ENCODE data around the gene ZDHHC18.
"Not testable (repeated sequence)": the region's sequence is repeated elsewhere in the genome, so short reads cannot be mapped to it uniquely, and the experiment has no call there.

Gene ZDHHC18

GRCh38 chr1:26791148-26791547 lies 35.3 kb upstream of the ZDHHC18 start:
- DNase-seq: no peak

DNA sequence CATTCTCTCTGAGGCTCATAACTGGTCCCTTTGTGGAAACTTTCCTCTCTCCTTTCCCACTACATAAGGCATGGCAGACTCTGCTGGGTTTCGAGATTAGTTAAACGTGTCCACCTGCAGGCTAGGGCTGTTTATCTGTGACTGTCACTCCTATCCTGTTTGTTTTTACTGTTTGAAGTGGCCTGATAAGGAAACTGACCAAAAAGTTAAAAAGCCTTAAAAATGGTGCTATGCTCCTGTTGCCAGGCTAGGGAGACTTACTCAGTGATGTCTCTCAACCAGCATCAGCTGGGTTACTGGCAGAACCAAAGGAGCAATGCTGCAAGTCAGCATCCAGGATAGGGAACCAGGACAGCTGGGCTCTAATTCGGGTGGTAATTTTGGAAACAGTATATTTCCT lies 34.9 kb upstream of the ZDHHC18 start:
- DNase-seq: no peak

DNA sequence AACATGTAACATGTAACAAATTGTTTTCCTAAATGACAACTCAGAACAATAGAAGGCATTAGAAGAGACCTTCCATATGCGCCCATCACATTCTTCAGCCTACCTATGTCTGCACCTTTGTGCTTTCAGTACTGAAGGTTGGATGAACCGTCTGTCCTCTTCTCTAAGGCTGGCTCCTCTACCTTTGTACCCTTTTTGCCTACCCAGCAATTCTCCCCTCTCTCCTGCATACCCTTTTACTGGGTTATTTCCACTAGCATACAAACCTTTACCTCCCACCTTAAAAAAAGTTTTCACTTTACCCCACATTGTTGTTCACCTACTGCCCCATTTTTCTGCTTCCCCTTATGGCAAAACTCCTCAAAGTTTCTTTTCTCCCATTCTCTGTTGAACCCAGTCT lies 33.6 kb upstream of the ZDHHC18 start:
- no peak for DNase-seq

GRCh38 chr1:26794391-26794790 lies 32.1 kb upstream of the ZDHHC18 start:
- peak in 12 of 56 donors; percentile 4 to 47 (median 26) for DNase-seq

GRCh38 chr1:26797627-26798026 lies 28.9 kb upstream of the ZDHHC18 start:
- no peak for DNase-seq

- peak in 45 of 56 donors; percentile 11 to 79 (median 48) for DNase-seq
Observed at GRCh38 chr1:26799479-26800142, 26.9 kb upstream of the ZDHHC18 start.

- not testable (repeated sequence) for DNase-seq
Observed at GRCh38 chr1:26803932-26804331, 22.6 kb upstream of the ZDHHC18 start.

GRCh38 chr1:26810105-26810504 lies 16.4 kb upstream of the ZDHHC18 start:
- peak in 21 of 56 donors; percentile 7 to 66 (median 28) for DNase-seq

DNA sequence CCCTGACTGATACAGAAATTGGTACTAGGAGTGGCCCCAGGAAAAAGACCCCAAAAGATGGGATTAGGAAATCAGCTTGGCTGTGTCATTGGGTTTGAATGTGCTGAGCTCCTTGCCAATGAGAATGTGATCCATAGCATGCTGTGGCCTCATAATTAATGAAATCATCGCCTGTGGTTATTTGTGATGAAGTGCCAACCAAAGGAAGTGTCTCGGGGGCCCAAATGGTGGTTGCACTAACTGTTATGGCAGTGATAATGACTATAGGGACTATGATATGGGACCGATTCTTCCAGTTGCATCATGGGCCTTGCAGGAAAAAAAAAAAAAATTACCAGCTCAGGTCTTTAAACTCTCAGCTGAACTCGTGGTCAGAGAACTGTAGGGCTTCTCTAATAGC lies 15.4 kb upstream of the ZDHHC18 start:
- no peak for DNase-seq

DNA sequence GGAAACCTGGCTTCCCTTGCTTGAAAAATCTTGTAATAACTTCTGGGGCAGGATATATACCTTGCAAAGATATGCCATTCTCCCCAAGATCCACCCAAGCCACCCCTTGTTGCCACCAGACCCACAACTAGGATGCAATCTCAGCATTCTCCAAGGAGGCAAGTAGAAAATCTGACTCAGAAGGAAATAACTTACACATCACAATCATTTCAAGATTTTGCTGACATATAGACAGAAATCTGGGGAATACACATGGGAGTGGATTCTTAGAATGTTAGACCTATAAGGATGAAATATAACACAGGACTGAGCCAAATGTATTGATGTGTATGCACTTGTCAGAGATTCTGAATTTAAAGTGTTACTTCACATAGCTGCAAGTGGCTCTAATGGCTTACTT lies 14.8 kb upstream of the ZDHHC18 start:
- DNase-seq: no peak

- no peak for DNase-seq
Observed at GRCh38 chr1:26814377-26814776, 12.1 kb upstream of the ZDHHC18 start.

DNA sequence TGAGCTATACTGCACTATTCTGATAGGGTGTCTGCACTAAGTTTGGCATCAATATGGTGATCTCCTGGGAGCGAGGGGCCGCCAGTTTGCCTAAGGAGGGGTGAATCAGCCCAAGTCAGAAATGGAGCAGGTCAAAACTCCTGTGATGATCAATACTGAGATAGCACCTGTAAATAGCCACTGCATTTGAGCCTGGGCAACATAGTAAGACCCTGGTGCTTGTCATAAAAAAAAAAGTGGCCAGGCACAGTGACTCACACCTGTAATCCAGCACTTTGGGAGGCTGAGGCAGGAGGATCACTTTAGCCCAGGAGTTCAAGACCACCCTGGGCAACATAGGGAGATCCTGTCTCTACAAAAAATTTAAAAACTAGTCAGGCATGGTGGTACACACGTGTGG lies 11.6 kb upstream of the ZDHHC18 start:
- no peak for DNase-seq

DNA sequence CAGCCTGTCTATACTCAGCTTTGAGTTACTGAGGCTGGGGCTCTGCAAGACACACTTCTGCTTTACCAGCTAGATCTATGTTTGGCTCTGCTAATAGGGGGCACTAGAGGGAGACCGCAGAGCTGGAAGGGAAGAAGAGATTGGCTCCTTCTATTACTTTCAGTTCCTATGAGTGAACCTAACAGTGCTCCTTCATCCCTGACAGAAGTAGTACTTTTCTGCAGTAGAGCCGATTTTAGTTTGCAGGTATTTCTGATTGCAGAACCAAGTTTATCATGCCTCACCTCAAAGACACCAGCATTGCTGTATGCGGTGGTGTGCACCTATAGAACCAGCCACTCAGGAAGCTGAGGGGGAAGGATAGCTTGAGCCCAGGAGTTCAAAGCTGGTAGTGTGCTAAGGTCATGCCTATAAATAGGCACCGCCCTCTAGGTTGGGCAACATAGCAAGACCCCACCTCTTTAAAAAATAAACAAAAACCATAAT lies 5.7 kb upstream of the ZDHHC18 start:
- DNase-seq: no peak

DNA sequence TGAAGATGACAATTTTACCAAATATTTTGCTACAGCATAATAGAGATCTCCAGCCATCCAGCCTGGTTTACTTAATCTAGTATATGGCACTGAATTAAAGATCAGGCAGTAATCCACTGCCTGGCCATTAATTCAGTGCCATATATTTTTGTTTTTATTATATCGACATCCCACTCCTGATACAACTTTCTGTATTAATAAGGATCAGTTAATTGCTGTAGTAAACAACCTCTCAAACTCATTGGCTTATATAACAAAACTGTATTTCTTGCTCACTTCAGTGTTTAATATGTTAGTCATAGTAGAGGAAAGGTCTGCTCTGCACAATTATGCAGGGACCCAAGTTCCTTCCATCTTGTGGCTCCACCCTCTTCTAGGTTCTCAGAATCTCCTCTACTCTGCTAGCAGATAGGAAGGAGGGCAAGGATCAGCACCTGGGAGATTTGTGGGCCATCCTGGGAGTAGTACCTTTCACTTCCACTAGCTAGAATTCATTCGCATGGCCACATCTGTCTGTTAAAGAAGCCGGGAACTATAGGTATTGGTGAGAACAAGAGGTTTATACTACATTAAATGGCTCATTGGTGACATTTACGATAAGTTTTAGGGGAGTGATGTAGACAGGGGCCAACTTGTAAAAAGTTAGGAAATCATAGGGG lies 3.6 kb upstream of the ZDHHC18 start:
- DNase-seq: no peak

- DNase-seq: no peak
Observed at GRCh38 chr1:26824731-26825130, 1.8 kb upstream of the ZDHHC18 start.

DNA sequence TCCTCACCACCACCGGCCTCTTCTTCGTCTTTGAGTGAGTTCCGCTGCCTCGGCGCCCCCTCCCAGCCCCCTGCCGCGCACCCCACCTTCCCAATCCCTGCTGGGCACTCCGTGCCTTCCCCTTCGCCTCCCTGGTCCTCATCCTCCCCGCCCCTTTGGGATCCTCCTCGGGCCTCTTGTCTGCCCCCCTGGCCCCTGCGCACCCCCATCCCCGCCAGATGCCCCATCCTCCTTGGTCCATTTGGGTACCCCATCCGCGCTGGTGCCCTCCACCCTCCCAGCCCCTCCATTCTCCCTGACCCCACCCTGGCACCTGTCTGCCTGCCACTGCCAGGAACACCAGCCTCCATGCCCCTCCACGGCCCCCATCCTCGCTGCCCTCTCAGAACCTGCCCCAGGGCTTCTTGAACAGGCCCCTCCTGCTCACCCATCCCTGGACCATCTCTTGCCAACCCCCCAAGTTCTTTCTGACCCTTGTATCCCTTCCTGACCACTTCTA lies 667 bp downstream of the ZDHHC18 start:
- peak in 2 of 56 donors; percentile 24 to 32 for DNase-seq

DNA sequence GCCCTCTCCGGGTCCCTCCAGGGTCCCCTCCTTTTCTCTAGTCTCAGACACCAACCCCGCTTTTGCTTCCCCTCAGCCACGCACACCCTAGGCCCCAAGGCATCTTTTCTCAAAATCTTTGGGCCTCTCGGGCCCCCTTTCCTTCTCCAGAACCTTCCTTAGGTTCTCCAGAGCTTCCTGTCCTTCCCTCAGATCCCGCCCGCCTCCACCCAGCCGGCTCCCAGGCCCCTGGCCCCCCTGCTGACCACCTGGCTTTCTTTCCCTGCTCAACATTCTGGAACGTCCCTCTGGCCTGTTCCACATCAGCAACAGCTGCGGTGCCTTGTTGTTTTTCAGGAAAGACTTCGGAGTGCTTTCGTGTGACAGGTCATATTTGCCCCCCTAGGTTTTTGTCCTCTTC lies 1.2 kb downstream of the ZDHHC18 start:
- peak in 1 of 56 donors; percentile 6 for DNase-seq

GRCh38 chr1:26828411-26828991 lies 2.0 kb downstream of the ZDHHC18 start:
- peak in 7 of 56 donors; percentile 5 to 48 (median 14) for DNase-seq

DNA sequence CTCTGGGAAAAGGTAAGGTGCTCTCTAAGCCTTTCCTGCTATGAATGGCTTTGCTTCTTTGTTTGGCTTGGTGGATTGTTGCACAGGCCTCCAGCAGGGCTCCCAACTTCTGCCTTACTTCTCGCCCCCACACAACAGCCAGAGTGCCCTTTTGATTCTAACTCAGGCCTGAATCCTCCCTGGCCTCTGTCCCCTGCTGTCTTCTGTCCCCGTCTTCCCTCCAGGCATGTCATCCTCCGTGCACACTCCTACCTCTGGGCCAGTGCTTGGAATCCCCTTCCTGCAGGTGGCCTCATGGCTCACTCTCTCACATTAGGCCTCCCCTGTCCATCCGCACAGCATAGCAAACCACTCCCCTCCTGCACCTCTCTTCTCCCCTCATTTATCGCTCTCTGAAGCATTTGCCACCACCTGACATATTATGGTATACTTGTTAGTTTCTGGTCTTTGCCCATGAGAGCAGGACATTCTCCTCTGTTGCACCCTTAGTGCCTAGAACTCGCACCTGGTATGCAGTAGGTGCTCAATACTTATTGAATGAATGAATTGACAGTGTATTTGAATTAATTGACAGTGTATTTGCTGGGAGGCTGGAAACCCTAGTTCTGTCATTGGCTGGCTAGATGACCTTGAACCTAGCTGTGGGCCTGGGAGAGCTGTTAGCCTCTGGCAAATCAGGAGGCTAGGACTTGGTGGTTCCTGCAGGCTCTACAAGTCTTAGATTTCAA lies 2.9 kb downstream of the ZDHHC18 start:
- no peak for DNase-seq

- no peak for DNase-seq
Observed at GRCh38 chr1:26831059-26831458, 4.6 kb downstream of the ZDHHC18 start.

DNA sequence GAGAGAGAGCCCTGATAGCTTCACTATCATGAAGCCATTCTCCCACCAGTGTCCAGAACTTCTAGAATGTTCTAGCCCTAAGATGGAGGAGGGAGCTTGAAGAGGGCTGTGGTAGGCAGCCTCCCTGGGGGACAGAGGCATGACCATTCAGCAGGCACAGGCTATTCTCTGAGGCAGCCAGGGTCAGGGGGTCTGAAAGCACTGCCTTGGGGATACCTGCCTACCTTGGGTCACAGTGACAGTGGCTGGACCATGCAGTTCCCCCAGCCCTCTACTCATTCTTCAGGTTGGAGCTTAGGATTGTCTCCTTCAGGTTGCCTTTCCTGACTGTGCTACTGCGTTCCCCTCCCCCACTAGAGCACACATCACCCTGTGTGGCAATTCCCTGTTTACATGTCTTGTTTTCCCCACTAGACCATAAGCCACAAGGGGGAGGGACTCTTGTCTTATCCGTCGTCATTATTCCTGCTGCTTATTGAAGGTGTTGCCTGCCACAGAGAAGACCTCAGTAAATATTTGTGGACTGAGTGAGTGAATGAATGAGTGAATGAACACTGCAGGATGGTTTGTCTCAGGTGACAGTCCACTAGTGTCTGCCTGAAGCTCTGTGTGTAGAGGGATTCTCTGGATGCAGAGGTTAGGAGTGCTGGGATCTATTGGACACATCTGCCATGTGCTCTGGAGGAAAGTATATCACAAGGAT lies 5.2 kb downstream of the ZDHHC18 start:
- DNase-seq: no peak
